ENCODE data around the gene COX7A2L.
"Not testable (repeated sequence)": the region's sequence is repeated elsewhere in the genome, so short reads cannot be mapped to it uniquely, and the experiment has no call there.

The COX7A2L gene

DNA sequence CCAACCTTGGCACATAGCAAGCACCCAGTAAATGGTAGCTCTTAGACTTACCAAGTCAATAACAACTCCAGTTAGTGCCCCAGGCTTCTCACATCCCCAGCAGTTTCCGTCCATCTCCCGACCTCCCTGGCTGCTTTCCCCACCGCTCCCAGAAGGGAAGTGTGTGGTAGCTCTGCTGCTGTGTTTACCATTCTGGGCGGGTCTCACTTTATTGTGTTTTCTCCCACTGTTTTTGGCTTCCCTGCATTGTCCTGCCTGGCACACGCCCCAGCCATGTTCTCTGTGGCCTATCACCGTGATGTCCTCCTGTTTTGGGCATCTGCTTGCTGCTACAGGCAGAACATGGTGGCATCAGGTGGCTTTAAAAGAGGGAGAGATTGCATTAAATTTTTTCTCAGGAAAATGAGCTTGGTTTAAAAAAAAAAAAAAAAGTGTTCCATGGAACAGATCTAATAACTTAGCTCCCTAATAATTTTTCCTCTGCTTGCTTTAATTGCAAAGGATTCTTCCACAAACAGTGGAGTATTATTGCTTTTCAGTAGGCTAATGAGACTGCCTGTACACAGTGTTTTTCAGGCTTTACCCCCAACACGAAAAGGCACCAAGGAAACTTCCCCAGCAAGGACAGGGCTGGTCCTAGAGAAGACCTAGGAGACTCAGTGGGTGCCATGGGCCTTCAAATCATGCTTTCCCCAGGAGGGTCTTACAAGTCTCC, 8.0 kb upstream of the COX7A2L start:
- DNase-seq (ENCODE audit: low read depth in 4 of 4, low spot score in 1 of 4): no peak

DNA sequence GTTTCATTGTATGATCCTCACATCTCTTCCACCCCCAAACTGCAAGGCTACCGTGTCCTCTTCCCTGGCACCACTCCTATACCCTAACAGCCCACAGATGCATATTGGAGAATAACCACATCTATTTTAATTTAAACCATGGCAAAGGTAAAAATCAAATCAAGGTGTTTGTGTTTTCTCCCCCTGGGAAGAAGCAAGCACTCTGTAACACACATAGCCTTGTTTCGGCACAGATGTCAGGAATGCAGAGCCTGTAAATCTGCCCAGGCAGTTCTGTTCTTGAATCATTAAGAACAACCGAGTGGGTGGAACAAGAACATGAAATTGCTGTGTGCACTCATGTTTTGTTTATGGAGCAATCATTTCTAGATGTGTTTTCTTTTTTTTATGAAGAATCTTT, 6.8 kb upstream of the COX7A2L start:
- DNase-seq (ENCODE audit: low read depth in 4 of 4, low spot score in 1 of 4): no peak

DNA sequence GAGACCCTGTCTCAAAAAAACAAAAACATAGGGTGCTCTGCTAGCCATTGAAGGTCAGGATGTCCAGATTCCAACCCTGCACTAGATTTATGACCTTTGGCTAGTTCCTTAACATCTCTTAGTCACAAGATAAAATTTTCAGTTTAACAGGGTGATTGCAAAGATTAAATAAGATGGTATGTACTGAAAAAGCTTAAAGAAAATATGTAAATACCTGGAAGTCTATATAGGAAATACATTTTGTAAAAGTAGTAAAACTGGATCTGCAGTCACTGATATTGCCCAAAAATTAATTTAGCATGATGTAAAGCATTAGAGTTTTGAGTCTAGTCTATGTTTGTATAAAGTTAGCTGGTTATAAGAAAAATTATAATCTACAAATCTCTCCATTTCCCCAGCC, 5.4 kb upstream of the COX7A2L start:
- DNase-seq (ENCODE audit: low read depth in 4 of 4, low spot score in 1 of 4): no peak

DNA sequence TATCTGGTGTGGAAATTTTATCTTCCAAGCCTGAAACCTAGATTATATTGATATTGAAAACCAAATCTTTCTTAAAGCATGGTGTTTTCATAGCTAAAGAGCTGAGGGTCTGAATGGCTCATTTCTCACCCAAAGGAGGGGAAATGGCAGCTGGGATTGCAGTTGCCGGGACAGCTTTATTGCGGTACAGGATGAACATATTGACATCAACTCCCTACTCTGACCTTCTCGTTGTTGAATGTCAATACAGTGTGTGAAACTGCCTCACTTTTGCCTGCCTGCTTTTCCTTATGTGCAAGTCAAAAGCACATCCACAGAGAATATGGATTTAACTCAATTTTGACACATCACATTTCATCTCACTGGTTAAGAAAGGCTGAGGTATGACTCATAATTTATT, 3.6 kb upstream of the COX7A2L start:
- DNase-seq (ENCODE audit: low read depth in 4 of 4, low spot score in 1 of 4): no peak

DNA sequence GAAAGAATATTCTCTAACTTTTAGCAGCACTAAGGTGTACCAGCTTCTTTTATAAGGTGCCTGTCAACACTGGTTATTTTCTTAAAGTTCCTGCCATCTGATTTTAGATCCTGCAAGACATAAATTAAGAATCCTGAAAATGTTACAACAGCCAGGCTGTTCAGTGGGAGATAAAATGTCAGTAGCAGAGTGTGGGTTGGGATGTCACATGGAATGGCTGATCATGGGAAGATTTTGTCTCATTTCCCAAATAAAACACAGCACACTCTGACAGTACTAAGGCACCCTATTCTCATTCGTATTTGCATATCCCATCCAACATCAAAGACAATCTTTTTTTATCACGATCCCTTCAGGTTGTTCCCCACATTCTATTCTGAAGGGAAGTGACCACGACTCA, 2.4 kb upstream of the COX7A2L start:
- DNase-seq (ENCODE audit: low read depth in 4 of 4, low spot score in 1 of 4): no peak

DNA sequence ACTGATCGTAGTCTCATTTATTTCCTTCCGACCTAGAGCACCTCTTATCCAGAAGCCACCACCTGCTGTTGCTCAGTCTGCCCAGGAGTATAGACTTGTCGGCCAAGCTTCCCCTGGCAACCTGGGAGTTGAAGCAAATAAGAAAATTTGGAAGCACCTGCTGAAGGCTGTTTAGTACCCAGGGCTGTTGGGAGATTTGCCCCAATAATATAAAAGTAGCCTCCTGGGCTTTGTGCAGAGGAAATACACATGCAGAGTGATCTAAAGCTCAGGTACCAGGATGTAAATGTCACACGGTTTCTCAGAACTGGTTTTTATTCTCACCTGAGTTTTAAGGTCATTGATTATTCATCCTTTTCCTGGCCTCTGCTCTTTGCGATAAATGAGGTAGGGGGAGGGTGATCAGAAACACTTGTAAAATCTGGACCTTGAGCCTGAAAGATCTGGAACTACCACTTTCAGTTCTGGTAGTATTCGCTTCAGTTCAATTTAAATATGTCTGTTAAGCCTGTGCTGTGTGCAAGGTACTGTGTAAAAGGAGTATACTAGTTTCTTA, 789 bp upstream of the COX7A2L start:
- DNase-seq (ENCODE audit: low read depth in 4 of 4, low spot score in 1 of 4): no peak

DNA sequence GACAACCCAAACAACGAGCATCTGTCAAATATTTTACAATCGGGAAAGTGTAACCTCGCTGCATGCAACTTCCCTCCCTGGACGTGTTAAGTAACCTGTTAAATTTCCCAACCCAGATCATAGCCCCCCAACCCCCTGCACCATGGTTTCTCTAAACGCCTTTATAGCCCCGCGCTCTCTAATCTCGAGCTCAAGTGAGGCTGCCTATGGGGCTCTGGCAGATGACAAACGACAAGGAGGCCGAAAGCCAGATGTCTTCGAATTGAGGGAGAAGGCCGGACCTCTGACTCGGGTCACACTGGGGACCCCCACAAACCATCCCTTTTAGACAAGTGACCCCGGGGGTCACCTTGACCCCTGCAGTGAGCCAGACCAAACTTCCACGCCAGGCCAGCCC, 526 bp downstream of the COX7A2L start:
- DNase-seq (ENCODE audit: low read depth in 4 of 4, low spot score in 1 of 4): no peak

DNA sequence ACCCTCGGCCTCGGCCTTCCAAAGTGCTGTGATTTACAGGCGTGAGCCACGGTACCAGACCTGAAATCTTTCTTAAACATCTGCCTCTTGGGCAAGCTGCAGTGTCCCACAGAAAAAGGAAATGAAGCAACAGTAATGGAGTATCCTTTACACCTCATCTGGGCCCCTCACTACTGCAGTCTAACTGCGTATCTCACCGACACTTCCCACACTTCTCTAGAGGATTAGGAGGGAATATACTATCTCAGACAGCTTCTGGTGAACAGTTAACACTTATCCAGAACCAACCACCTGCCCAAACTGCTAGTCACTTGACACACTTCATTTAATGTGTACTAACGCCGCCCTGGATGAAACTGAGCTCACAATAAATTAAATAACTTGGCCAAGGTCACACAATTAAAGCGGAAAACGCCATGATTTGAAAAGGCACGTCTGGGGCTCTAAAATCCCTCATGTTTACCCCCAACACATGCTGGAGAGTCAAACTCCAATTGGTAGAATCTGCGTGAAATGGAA, 993 bp downstream of the COX7A2L start:
- DNase-seq (ENCODE audit: low read depth in 4 of 4, low spot score in 1 of 4): no peak

DNA sequence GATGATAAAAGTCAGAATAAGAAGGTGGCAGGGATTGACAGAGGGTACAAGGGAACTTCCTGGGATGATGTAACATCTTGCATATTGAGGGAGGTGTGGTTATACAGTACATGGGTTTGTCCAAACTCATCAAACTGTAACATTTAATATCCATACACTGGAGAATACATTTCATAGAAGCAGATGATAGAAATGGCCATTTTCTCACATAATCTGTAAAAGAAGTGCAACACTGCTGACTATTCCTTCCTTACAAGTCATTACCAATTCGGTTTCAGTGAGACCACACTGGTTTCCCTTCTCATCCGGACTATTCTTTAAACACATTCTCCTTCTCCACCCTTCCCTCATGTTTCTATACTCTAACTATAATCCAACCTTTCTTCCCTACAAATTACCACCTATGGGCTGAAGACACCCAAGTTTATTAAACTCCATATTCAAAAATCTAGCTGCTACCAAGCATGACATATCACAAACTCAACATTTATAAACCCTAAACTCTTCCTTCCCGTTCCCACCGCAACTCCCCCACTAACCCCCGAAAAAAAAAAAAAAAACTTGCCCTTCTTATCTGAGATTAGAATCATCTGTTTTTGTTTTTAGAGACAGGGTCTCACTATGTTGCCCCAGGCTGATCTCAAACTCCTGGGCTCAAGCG, 1.6 kb downstream of the COX7A2L start:
- no peak for DNase-seq (ENCODE audit: low read depth in 4 of 4, low spot score in 1 of 4)

DNA sequence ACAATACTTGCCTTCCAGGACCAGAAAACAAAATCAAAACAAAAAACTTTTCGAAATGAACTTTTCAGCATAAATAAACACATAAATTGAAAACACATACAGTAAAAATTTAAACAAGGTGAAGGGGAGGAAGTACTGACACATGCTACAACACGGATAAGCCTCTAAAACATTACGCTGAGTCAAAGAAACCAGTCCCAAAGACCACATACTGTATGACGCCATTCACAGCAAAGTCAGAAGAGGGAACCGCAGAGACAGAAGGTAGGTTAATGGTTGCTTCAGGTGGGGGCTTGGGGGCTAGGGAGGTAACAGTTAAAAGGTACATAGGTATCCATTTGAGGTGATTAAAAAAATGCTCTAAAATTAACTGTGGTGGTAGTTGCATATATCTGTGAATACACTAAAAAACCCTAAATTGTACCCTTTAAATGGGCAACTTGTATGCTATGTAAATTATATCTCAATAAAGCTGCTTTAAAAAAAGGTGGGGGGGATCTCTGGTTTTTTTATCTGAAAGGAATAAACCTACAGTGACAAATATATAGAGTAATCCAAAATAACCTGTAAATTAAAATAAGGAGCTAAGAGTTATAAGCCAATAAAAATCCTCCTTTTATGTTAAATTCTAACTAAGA, 7.1 kb downstream of the COX7A2L start:
- DNase-seq (ENCODE audit: low read depth in 4 of 4, low spot score in 1 of 4): no peak

DNA sequence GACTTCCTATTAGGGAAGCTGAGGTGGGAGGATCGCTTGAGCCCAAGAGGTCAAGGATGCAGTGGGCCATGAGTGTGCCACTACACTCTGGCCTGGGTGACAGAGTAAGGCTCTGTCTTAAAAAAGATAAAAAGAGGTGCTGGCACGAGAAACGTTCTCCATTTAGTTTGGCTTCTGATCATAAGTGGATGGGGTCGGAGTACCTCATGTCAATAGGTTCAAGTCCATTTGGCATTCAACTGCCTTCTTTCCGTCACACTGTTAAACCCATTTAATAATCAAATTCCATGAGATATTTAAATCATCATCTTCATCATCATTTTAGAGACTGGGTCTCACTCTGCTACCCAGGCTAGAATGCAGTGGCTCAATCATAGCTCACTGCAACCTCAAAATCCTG, 9.2 kb downstream of the COX7A2L start:
- no peak for DNase-seq (ENCODE audit: low read depth in 4 of 4, low spot score in 1 of 4)

DNA sequence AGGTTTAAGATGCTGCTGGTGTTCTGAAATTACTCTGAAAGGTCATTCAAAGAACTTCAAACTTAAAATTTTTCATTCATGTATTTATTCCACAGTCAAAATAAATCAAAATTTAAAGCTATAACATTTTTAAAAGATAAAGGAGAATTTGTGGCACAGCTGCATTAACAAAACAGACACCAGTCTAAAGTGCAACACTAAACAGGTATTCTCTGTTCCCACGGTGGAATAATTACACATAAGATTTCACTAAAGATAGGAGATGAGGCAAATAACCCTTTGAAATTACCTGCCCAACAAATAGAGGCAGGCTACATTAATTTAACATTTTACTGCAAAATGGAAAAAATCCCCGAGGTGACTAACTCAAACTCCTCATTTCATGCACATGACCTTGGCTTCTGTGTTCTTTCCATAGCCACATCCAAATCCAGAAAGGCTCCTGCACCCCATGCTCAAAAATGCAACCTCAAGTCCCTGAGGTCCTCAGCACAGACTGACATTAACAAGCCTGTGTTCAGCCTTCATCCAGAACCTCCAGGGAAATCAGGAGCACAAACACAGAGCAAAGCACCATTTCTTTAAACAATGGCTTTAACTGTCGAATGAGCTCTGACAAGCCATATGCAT, 10.5 kb downstream of the COX7A2L start:
- no peak for DNase-seq (ENCODE audit: low read depth in 4 of 4, low spot score in 1 of 4)

DNA sequence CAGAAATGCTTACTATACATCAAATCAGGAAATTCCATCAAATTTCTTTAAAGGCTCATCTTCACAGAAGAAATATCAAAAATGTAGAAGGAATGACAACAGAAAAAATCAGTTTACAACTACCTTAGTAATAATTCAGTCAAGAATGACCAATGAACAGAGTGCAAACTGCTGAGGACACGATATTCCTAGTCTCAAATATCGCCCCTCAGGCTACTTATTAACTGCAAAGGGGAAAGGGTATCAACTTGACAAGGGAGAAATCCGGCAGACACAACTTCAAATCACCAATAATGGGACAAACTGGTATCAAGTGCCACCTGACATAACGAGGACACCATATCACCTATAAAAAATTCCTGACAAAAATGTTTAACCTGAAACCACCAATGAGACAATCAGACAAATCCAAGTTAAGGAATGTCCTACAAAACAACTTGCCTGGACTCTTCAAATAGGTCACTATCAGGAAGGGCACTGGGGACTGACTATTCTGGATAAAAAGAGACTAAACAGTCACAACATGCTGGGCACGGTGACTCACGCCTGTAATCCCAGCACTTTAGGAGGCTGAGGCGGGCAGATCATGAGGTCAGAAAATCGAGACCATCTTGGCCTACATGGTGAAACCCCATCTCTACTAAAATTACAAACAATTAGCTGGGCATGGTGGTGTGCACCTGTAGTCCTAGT, 12.8 kb downstream of the COX7A2L start:
- no peak for DNase-seq (ENCODE audit: low read depth in 4 of 4, low spot score in 1 of 4)

DNA sequence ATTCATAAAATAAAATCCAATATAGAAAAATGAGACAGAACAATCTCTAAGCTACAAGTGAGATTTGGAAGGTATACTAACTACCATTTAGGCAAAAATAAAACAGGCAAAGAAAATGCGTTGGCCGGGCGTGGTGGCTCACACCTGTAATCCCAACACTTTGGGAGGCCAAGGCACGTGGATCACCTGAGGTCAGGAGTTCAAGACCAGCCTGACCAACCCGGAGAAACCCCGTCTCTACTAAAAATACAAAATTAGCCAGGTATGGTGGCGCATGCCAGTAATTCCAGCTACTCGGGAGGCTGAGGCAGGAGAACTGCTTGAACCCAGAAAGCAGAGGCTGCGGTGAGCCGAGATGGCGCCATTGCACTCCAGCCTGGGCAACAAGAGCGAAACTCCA, 13.5 kb downstream of the COX7A2L start:
- not testable (repeated sequence) for DNase-seq (ENCODE audit: low read depth in 4 of 4, low spot score in 1 of 4)

DNA sequence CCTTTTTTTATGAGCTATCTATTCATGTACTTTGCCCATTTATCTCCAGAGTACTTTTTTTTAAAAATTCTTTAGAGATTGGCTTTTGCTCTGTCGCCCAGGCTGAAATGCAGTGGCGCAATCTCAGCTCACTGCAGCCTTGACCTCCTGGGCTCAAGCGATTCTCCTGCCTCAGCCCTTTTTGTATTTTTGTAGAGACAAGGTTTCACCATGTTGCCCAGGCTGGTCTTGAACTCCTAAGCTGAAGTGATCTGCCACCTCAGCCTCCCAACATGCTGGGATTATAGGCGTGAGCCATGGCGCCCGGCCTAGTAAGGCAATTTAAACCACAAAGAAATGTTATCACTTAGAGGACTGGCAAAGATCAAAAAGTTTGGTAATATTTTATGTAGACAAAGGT, 14.2 kb downstream of the COX7A2L start:
- DNase-seq (ENCODE audit: low read depth in 4 of 4, low spot score in 1 of 4): not testable (repeated sequence)

DNA sequence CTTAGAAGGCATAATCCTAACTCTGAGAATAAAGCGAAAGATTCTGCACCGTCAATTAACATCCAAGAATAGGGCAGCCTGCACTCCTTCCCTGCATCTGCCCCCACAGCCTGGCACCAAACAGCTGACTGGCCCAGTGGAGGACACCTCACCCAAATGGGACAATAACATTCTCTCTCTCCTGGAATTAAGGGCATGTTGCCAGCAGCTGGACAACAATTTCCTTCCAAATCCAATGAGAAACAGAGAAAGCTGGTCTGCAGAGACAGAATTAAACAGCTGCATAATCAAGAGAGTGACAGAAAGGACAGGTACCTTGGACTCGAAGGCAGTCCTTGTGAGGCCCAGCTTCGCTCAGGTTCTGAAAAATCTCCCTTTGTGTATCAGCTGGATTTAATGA, 15.0 kb downstream of the COX7A2L start:
- no peak for DNase-seq (ENCODE audit: low read depth in 4 of 4, low spot score in 1 of 4)

DNA sequence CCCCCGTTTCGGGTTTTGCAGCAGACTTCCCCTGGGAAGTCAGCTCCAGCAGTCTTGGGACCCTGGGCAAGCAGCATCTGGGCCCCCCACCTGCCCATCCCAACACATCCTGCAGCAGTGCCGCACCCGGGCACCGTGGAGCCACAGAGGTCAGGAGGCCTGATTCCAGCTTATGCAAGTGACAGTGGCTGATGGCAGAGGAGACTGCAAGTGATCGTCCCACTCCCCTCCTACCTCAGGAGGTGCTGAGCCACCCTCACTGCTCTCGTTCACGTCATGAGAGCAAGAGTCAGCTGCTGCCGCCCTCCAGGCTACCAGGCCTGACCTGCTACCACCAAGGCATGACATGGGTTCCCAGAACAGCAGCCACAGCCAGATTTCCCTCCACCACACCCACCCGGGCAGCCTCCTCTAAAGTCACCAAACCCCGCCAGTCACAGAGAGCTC, 18.2 kb downstream of the COX7A2L start:
- DNase-seq (ENCODE audit: low read depth in 4 of 4, low spot score in 1 of 4): no peak

DNA sequence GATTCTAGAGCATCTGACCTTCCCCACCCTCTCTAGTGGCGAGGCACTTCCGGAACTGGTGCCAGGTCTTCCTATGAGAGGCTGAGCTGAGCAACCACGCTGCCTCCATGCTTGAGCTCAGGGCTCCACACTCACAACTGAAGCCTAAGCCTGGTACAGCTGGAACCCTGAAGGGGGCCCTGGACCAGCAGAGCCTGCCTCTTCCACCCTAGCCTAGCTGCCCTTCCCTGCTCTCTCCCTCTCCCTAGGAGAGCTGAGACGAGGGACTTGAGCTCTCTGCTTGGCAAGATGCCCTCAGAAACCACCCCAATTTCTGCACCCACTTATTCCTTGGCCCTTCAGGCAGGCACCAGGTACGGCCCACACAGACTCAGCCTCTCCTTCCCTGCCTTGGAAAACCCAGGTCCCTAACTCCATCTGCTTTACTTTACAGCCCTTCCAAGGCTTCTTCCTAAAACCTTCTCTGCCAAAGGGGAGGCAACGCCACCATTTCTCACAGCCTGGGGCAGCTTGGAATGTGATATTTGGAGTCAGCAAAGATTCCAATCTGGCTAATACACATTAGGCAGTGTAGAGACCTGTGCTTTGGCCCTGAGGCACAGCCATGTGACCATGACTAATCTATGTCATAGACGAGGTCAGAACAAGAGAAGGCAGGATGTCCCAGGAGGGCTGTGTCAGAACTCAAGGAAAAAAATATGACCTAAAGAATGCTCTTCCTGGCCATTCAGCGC, 18.8 kb downstream of the COX7A2L start:
- DNase-seq (ENCODE audit: low read depth in 4 of 4, low spot score in 1 of 4): no peak

DNA sequence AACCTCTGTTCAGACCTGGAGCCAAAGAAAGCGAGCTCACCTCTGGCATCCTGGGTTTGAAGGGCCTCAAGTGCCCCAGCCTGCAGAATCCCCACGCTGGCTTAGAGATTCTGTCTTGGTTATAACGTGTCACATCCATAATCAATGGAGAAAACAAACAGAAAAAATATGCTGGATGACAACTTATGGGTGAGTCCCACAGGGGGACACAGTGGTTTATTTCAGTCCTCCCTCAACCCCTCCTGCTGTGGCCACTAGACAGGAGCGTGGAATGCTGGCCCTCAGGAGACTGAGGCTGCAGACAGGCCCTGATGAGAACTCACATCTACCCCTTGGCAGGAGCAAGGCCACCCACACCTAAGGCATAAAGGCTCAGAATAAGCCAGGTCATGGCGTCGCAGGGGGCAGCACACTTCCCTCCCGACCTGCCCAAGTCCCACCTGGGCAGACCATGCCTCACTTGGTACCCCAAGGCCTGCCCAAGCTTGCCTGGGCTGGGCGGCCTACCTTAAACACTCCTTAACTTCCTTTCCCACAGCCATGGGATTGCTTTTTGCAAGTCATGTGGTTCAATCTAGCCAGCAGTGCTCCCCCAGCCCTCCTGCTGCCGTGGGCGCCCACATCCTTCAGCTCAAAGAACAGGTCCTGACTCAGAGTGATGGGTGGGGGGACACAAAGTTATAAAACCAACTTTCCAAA, 19.9 kb downstream of the COX7A2L start:
- no peak for DNase-seq (ENCODE audit: low read depth in 4 of 4, low spot score in 1 of 4)
